M059J (cell line): ENCODE results near the gene CABLES1. TPM values are rescaled to one million over a fixed set of nuclear protein-coding genes. Genes with fewer than 3 reads are reported as not detected.
"Not testable (repeated sequence)": the region's sequence is repeated elsewhere in the genome, so short reads cannot be mapped to it uniquely, and the experiment has no call there.

Source experiments
- DNase-seq: peaks from one replicate; pipeline ENCODE4 v3.0.0-alpha.2; 2012; ENCODE audit warnings: low read depth
- total RNA-seq: library from RNA; depleted of rRNA; stranded (reverse); fragments of >200 nt; shearing (Covaris generic); gene quantifications from 2 replicates; pipeline ENCODE4 v1.2.3, GENCODE V29; 2014

The CABLES1 gene
- total RNA-seq, 1 experiment from 2014 or later, result 9.0 TPM

DNA sequence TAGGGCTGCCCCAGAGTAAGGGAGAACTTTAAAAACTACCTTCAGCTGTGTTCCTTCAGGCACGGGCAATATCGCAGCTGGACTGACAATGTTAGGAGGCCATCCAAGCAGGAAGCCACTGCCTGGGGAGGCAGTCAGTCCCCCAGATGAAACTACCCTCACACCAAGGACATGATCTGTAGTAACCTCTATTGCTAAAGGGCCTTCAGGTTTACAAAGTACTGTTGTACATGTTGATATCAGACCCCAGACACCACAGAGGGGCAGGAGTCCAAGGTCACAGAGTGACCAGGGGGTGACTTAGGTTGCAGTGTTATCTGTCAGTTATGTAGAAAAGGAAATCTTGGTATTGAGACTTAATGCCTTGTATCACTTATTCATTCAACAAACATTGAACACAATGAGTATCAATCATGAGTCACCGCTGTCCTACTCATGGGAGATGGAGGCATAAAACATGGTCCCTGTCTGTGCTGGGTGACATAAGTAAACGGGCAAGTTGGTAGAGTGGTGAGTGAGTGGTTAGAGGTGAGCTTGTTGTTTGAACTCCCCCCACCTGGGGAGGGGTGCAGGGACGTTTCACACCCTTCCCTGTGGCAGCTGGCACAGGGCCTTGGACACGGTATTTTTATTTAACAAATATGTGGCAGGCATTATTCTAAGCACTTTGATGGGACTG is 7.1 kb downstream of the CABLES1 start:
- DNase-seq, result peak; percentile 31

DNA sequence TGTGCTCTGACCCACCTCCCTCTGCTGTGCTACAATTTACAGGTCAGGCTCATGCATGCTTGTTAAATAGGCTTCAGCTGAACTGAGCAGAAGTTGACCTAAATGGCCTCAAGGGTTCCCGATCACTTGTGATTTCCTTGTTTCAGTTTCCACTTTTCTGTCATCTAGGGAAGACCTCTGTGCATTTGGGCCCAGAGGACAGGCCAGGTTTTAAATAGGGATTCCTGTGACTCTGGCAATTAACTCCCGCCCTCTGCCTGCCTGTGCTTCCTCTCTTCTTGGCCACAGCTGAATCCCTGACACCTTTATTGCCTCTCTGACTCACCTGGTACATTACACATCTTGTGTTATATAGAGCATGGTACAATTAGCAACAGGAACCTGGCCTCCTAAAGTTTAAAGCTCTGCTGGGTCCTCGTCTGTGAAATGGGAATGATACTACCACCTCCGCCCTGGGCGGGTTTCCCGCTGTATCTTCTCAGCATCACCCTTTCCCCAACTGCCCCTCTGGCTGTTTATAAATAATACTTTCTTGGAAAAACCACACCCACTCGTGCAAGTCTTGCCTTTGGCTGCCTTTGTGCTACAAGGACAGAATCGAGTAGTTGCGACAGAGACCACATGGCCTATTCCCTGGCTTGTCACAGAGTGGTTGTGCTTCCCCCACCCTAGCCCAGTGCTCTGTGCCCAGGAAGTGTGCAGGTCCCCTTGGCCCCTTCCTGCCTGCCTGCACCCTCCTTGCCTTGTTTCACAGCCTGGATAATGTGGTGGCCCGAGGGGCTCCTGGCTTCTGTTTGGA is 7.9 kb downstream of the CABLES1 start:
- peak; percentile 70 for DNase-seq

DNA sequence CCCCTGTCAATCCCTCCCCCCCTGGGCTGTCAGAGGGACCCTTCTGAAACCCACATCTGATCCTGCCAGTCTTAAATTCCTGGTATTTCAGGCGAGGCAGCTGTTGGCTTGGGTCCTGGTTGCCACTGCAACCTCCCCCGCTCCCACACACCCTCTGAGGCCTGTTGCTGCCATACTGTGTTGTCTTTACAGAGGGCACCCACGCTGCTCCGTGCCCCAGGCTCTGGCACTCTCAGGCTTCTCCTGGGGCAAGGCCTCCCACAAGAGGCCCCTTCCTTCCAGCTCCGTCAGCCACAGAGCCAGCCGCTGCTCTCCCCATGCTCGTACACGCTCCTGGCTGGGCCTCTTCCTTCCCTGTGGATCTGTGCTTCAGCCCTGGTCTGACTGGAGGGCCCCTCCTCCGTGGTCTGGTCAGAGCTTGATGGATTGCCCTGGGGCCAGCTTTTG is 8.6 kb downstream of the CABLES1 start:
- peak; percentile 54 for DNase-seq

DNA sequence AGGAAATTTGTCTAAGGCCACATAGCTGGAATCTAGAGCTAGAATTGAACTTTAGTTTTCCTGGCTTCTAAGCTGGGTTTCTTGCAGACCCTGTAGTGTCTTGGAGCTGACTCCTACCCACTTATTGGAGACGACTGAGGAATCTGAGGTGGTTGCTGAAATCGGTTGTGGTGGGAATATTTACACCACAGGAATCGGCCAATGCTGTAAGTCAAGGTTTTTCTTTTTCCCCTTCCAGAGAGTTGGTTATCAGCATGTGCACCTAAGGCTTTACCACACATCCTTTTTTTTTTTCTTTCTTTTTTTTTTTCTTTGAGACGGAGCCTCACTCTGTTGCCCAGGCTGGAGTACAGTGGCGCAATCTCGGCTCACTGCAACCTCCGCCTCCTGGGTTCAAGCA is 9.4 kb downstream of the CABLES1 start:
- no peak for DNase-seq

DNA sequence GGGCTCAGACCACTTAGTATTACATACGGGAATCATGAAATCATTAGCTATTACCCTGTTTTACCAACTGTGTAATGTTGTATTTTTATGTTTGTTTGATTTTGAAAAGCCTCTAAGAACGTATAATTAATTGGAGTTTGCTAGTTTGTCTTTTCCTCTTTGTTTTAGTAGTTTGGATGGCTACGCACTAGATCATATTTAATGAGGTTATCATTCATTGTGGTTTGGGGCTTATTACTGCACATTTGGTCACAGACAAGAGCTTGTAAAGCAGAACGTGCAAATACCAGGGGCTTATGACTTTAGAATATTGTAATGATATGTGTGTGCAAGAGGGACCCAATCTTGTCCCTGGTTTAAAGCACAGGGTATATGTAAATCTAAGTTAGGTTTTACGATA is 10.3 kb downstream of the CABLES1 start:
- no peak for DNase-seq

DNA sequence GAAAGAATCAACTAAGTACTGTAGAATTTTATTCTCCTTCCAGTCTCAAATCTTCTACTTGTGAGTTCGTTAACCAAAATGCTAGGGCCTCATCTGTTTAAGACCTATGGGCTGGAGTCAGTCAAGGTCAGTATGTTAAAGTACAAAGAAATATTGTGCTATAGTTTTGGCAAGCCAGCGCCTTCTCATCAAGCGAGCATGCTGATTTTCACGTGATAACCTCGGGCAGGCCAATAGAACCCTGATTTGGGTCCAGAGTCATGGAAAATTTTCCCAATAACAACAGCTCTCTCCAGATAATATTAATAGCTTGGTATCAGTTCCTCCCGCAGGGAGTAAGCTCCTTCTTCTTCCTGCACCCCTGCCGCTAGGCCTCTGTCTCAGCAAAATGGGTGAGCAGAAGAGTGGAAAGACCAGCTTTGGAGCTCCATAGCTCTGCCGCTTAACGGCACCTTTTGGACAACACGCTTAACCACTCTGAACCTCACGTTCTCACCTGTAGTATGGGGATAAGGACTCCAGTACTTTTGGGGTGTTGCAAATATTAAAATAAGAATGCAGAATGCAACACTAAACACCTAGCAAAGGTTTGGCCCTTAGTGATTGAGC is 11.7 kb downstream of the CABLES1 start:
- no peak for DNase-seq

DNA sequence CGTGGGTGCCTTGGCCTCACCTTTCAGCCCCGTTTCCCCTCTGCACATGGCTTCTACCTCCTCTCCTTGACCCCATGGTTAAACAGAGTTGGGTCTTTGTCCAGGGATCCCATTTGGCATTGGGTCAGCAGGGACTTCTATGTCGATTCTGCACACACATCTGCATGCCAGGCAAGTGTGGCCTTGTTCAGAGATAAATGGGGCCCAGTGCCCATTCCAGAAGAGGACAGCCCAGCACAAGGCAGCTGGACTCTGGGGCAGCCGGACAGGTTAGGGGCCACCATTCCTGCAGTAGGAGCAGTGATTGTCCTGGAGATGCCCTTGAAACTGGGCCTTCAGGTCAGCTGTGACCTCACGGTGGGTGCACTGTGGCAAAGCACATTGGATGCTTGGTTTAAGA is 13.1 kb downstream of the CABLES1 start:
- DNase-seq, result no peak

DNA sequence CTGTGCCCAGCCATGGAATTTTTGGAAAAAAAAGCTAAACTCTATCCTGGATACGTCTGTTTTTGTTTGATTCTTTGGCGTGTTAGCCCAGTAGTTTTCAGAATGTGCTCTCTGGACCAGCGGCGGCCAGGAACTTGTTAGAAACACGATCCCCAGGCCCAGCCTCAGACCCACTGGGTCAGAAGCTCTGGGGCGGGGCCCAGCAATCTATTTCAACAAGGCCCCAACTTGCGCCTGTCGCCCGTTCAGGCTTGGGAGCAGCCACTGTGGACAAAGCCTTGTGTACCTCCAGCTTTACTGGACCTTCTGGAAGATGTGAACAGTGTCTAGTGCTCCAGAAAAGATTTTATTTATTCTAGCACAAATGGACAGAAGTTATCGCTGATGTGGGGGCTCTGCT is 14.3 kb downstream of the CABLES1 start:
- DNase-seq, result no peak

DNA sequence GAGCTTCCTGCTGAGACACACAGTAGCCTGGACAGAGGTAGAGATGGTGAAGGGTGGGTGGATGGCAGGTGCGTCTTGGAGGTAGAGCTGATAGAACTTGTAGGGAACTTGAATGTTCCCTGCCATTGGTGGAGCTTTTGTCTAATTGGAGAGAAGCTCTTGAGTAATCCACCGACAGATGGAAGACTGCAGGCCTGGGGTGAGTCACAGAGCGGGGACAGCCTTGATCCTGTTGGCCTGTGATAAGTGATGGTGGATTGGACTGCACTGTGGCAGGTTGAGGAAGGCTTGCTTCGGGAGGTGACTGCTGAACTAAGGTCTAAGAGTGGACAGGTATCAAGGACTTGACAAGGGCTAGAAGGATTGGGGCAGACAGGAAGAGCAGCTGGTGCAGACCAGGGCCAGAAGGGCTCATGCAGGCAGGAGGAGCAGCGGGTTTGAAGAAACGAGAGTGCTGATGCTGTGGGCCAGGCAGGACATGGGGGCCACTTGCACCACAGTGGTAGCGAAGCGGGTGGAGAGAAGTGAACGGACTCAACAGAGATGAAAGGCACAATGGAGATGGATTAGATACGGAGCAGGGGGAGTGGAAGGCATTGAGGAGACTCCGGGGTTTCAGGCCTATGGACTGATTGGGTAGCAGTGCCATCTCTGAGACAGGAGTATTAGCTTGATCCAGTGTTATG is 16.3 kb downstream of the CABLES1 start:
- no peak for DNase-seq

DNA sequence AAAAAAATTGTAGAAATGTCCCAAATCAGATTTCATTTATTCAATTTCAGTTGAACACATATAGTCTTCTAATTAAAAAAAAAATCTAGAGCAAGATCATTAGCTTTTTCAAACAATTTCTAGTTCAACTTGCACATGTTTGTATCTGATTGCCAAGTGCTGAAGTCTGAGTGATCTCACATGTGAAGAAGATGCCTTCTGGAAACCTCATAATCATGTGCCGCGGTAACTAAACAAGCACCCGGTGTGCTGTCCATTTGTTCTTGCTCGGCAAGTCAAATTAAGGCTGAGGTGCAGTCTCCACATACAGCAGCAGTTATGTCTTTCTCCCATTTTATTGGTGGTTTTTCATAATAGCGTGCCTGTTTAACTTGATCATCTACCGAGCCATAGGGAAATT is 18.7 kb downstream of the CABLES1 start:
- DNase-seq, result no peak

DNA sequence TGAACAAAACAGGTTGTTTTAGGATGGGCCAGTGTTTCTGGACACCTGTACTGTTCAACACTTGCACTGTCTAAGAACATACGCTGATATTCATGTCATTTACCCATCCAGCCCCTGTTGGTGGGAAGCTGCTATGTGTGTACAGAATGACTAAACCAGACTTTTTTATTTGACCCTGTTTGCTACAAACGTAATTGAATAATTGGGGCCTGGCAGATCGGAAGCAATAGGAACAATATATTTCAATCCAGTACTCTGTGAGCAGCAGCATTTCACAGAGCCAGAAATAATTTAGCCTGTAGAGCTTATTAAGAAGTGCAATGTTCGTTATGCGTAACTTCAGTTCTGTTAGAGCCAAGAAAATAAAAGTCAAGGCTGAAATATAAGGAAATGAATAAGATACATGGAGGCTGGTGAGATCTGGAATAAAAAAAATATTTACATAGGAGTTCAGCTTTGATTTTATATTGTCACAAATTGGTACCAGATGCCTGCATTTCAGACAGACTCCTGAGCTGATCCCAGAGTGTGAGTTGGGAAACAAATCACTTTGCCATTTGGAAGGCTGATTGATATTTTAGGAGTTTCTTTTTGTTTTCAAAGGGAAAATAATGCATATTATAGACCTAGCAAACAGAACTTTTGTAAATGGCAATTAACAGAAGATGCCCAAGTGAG is 19.7 kb downstream of the CABLES1 start:
- no peak for DNase-seq

DNA sequence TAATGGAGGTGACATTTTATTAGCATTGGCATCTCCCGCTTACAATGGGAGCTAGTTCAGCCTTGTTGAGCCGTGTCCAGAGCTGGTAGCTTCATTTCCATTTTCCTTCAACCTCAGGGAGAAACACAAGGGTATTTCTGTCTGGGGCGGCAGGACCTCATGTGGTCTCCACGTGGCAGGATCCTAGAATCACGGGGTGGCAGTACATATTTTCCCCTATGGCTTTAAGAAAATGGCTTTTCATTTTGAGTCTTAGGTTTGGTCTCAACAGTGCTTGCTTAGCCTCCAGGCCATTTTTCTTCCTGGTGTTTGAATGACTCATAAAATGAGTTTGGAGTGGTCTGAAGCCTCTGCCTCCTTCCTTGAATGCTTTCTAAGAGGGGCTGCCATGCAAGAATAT is 20.3 kb downstream of the CABLES1 start:
- peak; percentile 80 for DNase-seq

DNA sequence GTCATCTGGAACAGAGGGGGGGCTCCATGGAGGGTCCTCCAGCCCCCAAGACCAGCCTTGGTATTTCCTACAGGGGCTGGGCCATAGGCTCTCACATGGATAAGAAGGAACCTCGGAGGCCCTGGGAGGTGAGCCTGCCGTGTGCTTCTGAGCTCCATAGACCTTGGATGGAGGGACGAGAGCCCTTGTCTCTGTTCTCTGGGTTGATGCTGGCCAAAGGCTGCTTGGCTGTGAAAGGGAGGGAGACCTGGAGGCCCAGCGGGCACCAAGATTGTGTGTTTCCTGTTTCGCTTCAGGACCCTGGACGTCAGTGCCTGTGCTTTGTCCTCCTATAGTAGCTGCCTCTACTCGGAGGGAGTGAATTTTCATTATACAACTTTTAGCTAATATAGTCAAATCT is 20.8 kb downstream of the CABLES1 start:
- DNase-seq, result no peak

DNA sequence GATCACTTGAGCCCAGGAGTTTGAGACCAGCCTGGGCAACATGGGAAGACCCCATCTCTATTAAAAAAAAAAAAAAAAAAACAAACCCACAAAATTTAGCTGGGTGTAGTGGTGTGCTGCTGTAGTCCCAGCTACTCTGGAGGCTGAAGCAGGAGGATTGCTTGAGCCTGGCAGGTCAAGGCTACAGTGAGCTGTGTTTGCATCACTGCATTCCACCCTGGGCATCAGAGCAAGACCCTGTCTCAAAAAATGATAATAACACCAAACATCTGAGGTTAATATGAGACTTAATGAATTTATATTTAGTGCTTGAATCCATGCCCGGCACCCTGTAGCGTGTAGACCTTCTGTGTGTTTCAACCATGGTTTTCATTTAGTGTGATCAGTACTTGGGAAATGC is 22.8 kb downstream of the CABLES1 start:
- no peak for DNase-seq

DNA sequence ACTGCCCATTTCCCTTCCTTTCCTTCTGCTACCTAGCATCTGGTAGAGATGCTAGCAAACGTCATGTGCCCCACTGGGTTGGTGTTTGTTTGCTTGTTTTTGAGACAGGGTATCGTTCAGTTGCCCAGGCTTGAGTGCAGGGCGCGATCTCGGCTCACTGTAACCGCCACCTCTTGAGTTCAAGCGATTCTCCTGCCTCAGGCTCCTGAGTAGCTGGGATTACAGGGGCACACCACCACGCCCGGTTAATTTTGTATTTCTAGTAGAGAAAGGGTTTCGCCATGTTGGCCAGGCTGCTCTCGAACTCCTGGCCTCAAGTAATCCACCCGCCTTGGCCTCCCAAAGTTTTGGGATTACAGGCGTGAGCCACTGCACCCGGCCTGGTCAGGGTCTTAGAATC is 23.6 kb downstream of the CABLES1 start:
- not testable (repeated sequence) for DNase-seq

DNA sequence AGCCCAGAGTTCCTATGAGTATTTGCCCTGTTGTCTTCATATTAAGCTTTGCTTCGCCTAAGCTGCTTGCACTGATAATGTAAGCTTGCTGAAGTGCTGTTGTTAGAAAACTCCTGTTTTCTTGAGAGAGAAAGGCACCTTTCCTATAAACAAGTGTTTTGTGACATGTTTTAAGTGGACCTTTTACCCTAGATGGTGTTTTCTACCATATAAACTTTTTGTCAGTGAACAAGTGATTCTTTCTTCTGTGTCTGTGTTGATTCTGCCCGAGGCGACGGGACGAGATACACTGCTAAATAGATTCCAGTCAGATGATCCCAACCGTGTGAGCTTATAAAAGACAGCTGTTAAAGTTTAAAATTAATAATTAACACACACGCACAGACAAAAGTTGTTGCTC is 24.1 kb downstream of the CABLES1 start:
- no peak for DNase-seq

DNA sequence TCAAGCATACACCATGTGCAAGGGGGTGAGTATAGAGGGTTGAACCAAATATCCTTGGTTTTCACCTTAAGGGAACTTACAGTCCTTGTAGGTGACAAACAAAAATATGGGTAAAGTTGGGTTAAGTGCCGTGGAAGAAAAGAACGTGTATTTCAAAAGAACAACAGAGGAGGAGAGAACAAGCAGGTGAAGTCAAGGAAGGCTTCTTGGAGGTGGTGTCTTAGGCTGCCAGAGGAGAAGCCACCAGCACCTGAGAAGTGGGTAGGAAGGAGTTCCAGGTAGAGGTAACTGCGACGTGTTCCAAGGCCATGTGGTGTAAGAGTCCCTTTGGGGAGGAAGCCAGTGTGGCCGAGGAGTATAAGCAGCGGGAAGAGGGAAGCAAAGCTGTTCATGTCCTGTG is 27.2 kb downstream of the CABLES1 start:
- no peak for DNase-seq

DNA sequence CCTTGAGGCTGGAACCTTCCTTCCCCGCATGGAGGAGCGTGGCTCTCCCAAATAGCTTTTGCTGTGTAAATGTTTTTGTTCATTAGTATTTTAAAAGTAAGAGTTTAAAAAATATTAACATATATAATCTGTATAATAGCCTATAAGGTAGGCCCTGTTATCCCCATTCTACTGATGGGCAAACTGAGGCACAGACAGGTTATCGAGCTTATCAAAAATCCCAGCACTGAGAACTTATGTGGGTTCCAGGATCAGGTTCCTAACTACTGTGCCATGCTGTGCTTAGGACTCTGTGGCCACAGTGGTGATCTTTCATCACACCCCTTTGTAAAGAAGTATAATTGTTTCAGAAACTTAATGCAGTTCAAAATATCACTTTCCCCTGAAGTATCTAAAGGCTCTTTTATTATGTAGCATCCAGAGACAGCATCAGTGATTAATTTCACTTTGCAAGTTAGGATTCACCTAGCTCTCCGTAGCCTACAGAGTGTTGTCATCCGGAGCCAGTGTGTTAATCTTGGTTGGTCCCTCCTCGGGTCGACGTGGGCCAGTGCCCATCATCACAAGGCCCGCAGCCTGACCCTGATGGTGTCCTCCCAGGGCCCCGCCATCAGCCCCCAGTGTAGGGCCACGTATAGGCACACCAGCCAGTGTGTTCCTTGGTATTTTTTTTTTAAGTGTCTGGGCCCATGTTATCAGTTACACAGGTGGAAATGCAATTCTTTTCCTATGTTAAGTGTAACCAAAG is 28.7 kb downstream of the CABLES1 start:
- DNase-seq, result no peak

DNA sequence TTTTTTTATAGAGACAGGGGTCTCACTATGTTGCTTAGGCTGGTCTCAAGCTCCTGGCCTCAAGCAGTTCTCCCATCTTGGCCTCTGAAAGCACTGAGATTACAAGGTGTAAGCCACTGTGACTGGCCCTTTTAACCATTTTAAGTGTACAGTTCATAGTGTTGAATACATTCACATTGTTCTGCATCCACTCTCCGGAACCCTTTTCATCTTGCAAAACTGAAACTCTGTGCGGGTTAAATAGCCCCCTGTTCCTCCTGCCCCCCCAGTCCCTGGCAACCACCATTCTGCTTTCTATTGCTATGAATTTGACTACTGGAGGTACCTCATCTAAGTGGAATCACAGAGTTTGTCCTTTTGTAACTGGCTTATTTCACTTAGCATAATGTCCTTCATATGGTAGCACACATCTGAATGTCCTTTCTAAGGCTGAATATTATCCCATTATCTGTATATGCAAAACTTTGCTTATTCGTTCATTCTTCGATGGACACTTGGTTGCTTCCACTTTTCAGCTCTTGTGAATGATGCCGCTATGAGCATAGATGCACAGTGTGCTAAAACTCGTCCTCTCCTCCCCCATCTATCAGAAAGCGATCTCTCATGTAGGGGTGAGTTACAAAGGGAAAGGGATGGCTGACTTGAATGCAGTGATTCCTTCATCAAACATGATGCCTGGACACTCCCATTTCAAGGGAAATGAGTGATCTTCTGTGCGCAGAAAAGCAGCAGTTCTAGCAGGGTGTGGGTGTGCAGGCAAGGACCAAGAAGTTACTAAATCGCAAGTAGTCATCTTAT is 30.2 kb downstream of the CABLES1 start:
- DNase-seq, result no peak

DNA sequence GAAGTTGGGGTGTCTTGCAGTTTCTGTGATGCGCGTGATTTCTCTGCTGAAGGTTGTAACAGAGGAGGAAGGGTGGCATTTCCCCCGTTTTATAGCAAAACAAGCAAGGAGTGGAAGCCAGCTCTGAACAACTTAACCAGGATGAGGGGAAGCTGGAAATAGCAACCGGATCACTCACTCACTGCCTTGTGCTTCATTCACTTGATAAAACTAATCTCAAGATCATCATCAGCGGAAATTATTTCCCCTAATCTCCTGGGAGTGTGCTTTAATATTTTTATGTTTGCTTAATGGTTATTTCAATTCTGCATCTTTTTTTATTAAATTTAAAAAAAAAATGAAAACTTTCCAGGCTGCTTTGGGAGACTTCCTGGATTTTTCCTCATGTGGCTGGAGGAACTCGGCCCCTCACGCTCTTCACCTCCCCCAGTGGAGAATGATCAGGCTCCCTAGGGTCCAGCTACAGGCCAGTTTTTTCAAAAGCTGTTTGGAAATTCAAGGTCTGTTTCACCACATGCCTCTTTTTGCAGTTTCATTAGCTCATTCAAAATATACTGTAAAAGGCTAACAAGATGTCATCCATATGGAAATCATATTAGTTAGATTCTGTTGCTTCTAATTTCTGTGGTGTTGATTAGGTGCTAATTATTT is 31.7 kb downstream of the CABLES1 start:
- DNase-seq, result no peak
